ENCODE measurements around the gene SASH1. TPM values are rescaled to one million over a fixed set of nuclear protein-coding genes. Genes with fewer than 3 reads are reported as not detected.

The SASH1 gene
- total RNA-seq, 1 donor from 2014 or later = 15.5 TPM

DNA sequence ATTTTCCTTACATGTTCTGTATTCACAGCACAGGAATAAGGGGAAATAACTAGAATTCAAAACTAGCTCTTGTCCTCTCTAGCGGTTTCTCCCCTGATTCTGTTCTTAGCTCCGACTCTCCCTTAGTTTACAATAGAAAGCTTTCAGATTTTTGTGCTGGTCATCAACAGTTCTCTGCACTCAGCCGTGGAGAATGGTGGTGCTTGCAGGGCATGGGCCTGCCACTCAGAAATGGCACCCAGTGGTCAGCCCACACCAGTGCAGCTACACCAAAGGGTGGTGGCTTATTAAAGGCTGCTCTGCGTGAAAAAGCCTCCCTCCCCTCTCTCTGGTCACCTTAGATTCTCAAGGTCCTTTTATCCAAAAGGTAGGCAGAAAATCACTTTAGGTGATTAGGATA is 123.5 kb downstream of the SASH1 start:
- no peak for DNase-seq (ENCODE audit: low read depth)
- H4K20me1 ChIP-seq (ENCODE audit: insufficient read depth, low read length) = no peaks in the 10 kb centered on the region
- no peaks in the 10 kb centered on the region for H3K36me3 Mint-ChIP-seq (ENCODE audit: low read depth, unreplicated experiment)
- H3K9me3 Mint-ChIP-seq (ENCODE audit: unreplicated experiment) = no peaks in the 10 kb centered on the region
- H3K9me3 ChIP-seq (ENCODE audit: insufficient read depth, low read depth, low read length) = no peaks in the 10 kb centered on the region
- H3K4me3 ChIP-seq (ENCODE audit: insufficient read depth, low read depth, low read length) = no peak overlapping the region
- no peak overlapping the region for H3K4me2 ChIP-seq (ENCODE audit: low read length)
- H3K36me3 ChIP-seq (ENCODE audit: insufficient read depth, low read length) = no peaks in the 10 kb centered on the region
- H3K27ac Mint-ChIP-seq (ENCODE audit: unreplicated experiment) = no peak overlapping the region
- H3K27me3 Mint-ChIP-seq (ENCODE audit: low read depth, unreplicated experiment) = no peaks in the 10 kb centered on the region
- H2AFZ ChIP-seq (ENCODE audit: low read depth, low read length) = no peak overlapping the region
- no peak overlapping the region for H3K27ac ChIP-seq (ENCODE audit: low read depth, low read length)
- no peaks in the 10 kb centered on the region for H3K27me3 ChIP-seq (ENCODE audit: insufficient read depth, low read length)
- TF ChIP-seq, protein P1, sequence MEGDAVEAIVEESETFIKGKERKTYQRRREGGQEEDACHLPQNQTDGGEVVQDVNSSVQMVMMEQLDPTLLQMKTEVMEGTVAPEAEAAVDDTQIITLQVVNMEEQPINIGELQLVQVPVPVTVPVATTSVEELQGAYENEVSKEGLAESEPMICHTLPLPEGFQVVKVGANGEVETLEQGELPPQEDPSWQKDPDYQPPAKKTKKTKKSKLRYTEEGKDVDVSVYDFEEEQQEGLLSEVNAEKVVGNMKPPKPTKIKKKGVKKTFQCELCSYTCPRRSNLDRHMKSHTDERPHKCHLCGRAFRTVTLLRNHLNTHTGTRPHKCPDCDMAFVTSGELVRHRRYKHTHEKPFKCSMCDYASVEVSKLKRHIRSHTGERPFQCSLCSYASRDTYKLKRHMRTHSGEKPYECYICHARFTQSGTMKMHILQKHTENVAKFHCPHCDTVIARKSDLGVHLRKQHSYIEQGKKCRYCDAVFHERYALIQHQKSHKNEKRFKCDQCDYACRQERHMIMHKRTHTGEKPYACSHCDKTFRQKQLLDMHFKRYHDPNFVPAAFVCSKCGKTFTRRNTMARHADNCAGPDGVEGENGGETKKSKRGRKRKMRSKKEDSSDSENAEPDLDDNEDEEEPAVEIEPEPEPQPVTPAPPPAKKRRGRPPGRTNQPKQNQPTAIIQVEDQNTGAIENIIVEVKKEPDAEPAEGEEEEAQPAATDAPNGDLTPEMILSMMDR (IDR thresholded peaks at IDR 0.05; ENCODE audit: insufficient read depth, low read depth, low read length) = peak; percentile 3
- TF ChIP-seq EZH2 (IDR thresholded peaks at IDR 0.05; ENCODE audit: insufficient read depth, low read length) = no peak
- H3K4me1 ChIP-seq (ENCODE audit: insufficient read depth, low read length) = peaks cover 10% of the 10 kb centered on the region
- no peak overlapping the region for H3K4me3 Mint-ChIP-seq (ENCODE audit: unreplicated experiment)
- no peak overlapping the region for H3K9ac ChIP-seq (ENCODE audit: low read length)
- H3K4me1 Mint-ChIP-seq (ENCODE audit: low read depth, unreplicated experiment) = peaks cover 16% of the 10 kb centered on the region
- no peak for FAIRE-seq
- H3K79me2 ChIP-seq (ENCODE audit: insufficient read depth, low read length) = no peaks in the 10 kb centered on the region

GRCh38 chr6:148467926-148468325 is 125.3 kb downstream of the SASH1 start:
- DNase-seq (ENCODE audit: low read depth) (no peak), FAIRE-seq (no peak)
- Histone ChIP-seq H3K79me2 (ENCODE audit: insufficient read depth, low read length) (no peaks in the 10 kb centered on the region), H3K4me2 (ENCODE audit: low read length) (no peak overlapping the region), H3K27ac (ENCODE audit: low read depth, low read length) (no peak overlapping the region), H3K36me3 (ENCODE audit: insufficient read depth, low read length) (no peaks in the 10 kb centered on the region), H4K20me1 (ENCODE audit: insufficient read depth, low read length) (no peaks in the 10 kb centered on the region), H3K4me3 (ENCODE audit: insufficient read depth, low read depth, low read length) (no peak overlapping the region), H3K4me1 (ENCODE audit: insufficient read depth, low read length) (peaks cover 21% of the 10 kb centered on the region), H3K9ac (ENCODE audit: low read length) (no peak overlapping the region), H2AFZ (ENCODE audit: low read depth, low read length) (no peak overlapping the region), H3K9me3 (ENCODE audit: insufficient read depth, low read depth, low read length) (no peaks in the 10 kb centered on the region), H3K27me3 (ENCODE audit: insufficient read depth, low read length) (no peaks in the 10 kb centered on the region)
- Mint-ChIP-seq H3K9me3 (ENCODE audit: unreplicated experiment) (no peaks in the 10 kb centered on the region), H3K27ac (ENCODE audit: unreplicated experiment) (no peak overlapping the region), H3K36me3 (ENCODE audit: low read depth, unreplicated experiment) (peaks cover 8% of the 10 kb centered on the region), H3K4me3 (ENCODE audit: unreplicated experiment) (no peak overlapping the region), H3K27me3 (ENCODE audit: low read depth, unreplicated experiment) (no peaks in the 10 kb centered on the region), H3K4me1 (ENCODE audit: low read depth, unreplicated experiment) (peaks cover 11% of the 10 kb centered on the region)
- TF ChIP-seq, protein P1 (IDR thresholded peaks at IDR 0.05; ENCODE audit: insufficient read depth, low read depth, low read length) = no peak

DNA sequence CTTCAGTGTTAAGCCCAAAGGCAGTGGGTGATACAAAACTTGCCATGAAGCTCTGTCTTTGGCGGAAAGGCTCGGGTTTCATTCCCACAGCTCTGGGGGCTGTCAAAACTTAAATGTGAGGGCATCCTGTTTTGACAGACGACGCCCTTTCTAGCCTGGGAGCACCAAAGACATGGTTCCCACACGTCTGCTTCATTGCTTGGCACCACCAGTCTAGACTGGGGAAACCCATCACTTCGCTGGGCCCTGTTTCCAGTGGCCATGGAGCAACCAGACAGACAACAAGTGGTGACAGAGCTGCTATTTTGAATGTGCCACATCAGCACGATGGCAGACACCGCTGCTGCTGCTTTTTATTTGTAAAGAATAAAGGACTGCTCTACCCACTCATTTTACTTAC is 127.5 kb downstream of the SASH1 start:
- H3K27ac Mint-ChIP-seq (ENCODE audit: unreplicated experiment) = no peak overlapping the region

More for the DNA sequence above, 127.5 kb downstream of the SASH1 start:
- Histone ChIP-seq H3K4me2 (ENCODE audit: low read length) (no peak overlapping the region), H2AFZ (ENCODE audit: low read depth, low read length) (no peak overlapping the region), H3K27me3 (ENCODE audit: insufficient read depth, low read length) (no peaks in the 10 kb centered on the region), H4K20me1 (ENCODE audit: insufficient read depth, low read length) (no peaks in the 10 kb centered on the region), H3K4me3 (ENCODE audit: insufficient read depth, low read depth, low read length) (no peak overlapping the region), H3K9ac (ENCODE audit: low read length) (no peak overlapping the region), H3K79me2 (ENCODE audit: insufficient read depth, low read length) (no peaks in the 10 kb centered on the region), H3K36me3 (ENCODE audit: insufficient read depth, low read length) (peaks cover 5% of the 10 kb centered on the region), H3K4me1 (ENCODE audit: insufficient read depth, low read length) (peaks cover 21% of the 10 kb centered on the region), H3K9me3 (ENCODE audit: insufficient read depth, low read depth, low read length) (no peaks in the 10 kb centered on the region), H3K27ac (ENCODE audit: low read depth, low read length) (no peak overlapping the region)
- FAIRE-seq = no peak
- Mint-ChIP-seq H3K4me3 (ENCODE audit: unreplicated experiment) (no peak overlapping the region), H3K36me3 (ENCODE audit: low read depth, unreplicated experiment) (peaks cover 8% of the 10 kb centered on the region), H3K4me1 (ENCODE audit: low read depth, unreplicated experiment) (peaks cover 6% of the 10 kb centered on the region), H3K9me3 (ENCODE audit: unreplicated experiment) (no peaks in the 10 kb centered on the region), H3K27me3 (ENCODE audit: low read depth, unreplicated experiment) (no peaks in the 10 kb centered on the region)
- no peak for TF ChIP-seq EZH2 (IDR thresholded peaks at IDR 0.05; ENCODE audit: insufficient read depth, low read length)
- TF ChIP-seq, protein P1 (IDR thresholded peaks at IDR 0.05; ENCODE audit: insufficient read depth, low read depth, low read length) = no peak
- no peak for DNase-seq (ENCODE audit: low read depth)

All from astrocyte (in vitro differentiated cells and primary cell).